Measurements from ENCODE around the gene ATP2B3.

GRCh38 chrX:153549231-153549630 lies 31.8 kb downstream of the ATP2B3 start:
- TF ChIP-seq FOXA1 (IDR thresholded peaks at IDR 0.05) (no peak), BHLHE40 (IDR thresholded peaks at IDR 0.05; ENCODE audit: borderline replicate concordance) (no peak), FOXM1 (IDR thresholded peaks at IDR 0.05; ENCODE audit: borderline replicate concordance) (no peak), TARDBP (IDR thresholded peaks at IDR 0.05) (no peak), ELF4 (IDR thresholded peaks at IDR 0.05) (no peak), HDGF (IDR thresholded peaks at IDR 0.05; ENCODE audit: borderline replicate concordance) (no peak)
